Testis (tissue), 3 donors: ENCODE measurements around the gene RSPH1. TPM values are rescaled to one million over a fixed set of nuclear protein-coding genes. Genes with fewer than 3 reads are reported as not detected.

Experiments used
- DNase-seq: peaks from one replicate; pipeline ENCODE4 v3.0.0-alpha.2; 2019
- H3K27ac ChIP-seq, 2 donors: fragments of 200-600 bp; sonication (generic); one replicate each; pipeline ENCODE4 v1.5.1; 2019
- H3K27me3 ChIP-seq: fragments of 200-600 bp; sonication (generic); one replicate; pipeline ENCODE4 v1.5.1; 2019
- H3K36me3 ChIP-seq: fragments of 200-600 bp; sonication (generic); one replicate; pipeline ENCODE4 v1.5.1; 2017; ENCODE audit warnings: low read depth; ENCODE audit errors: missing control alignments
- H3K4me1 ChIP-seq: fragments of 200-600 bp; sonication (generic); one replicate; pipeline ENCODE4 v1.5.1; 2019
- H3K4me3 ChIP-seq, 2 donors: fragments of 200-600 bp; sonication (generic); one replicate each; pipeline ENCODE4 v1.5.1; 2017 to 2019
- H3K9me3 ChIP-seq: fragments of 200-600 bp; sonication (generic); one replicate; pipeline ENCODE4 v1.5.1; 2017
- POLR2A ChIP-seq: fragments of 450-650 bp; IDR thresholded peaks from one replicate; pipeline ENCODE4 v1.6.1; 2017; ENCODE audit warnings: antibody characterized with exemption, mild to moderate bottlenecking, moderate library complexity
- WGBS, 2 donors: methylation state at CpG; one replicate each; pipeline ENCODE4 v1.1.5; 2018; 5-methylcytosine and 5-hydroxymethylcytosine counted together
- intact Hi-C: fragments of 100-400 bp; cut with DNase I; formaldehyde crosslinking; loops from one replicate; pipeline ENCODE4 v1.15.1; 2023; ENCODE audit warnings: low total_unique reads
- polyA plus RNA-seq: library from polyadenylated mRNA; stranded (reverse); fragments of 350-450 nt; fragmentation: Illumina TruSeq; extraction: RNeasy Lipid Tissue Mini Kit (QIAGEN cat#74804); gene quantifications from one replicate; pipeline ENCODE4 v1.2.3, GENCODE V29; 2014; ENCODE audit warnings: low read depth, low replicate concordance; ENCODE audit not compliant: insufficient read depth
- total RNA-seq, 2 donors: library from RNA; depleted of rRNA; stranded (reverse); fragments of >200 nt; gene quantifications; one replicate each; pipeline ENCODE4 v1.2.3, GENCODE V29; 2016
- TF ChIP-seq, protein P1 (sequence below), 3 experiments: fragments of 450-650 bp in 2 of 3; fragments of 200-600 bp in 1 of 3; sonication (generic) in 1 of 3; IDR thresholded peaks; one replicate each; pipeline ENCODE4 v1.5.1; 2016 to 2019; ENCODE audit warnings: antibody characterized with exemption in 3 of 3, mild to moderate bottlenecking in 2 of 3, moderate library complexity in 1 of 3

Gene RSPH1
- total and polyA plus RNA-seq, 3 donors from 2014 or later = 10.4 to 59.6 (median 20.8) TPM

DNA sequence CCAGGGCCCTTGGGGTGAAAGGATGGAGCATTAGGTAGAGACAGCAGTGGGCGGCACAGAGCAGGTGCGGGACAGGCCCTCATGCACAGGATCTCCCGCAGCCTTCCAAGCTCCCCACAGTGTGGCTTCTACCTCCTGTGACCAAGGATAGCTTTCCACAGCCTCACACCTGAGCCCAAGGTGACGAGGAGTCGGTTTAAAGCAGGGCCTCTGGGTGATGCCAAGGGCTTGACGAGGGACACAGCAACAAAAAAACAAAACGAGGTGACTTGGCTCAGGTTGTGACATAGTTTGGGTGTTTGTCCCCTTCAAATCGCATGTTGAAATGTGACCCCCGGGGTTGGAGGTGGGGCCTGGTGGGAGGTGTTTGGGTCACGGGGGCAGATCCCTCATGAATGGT is 15.3 kb downstream of the RSPH1 start:
- TF ChIP-seq, protein P1, sequence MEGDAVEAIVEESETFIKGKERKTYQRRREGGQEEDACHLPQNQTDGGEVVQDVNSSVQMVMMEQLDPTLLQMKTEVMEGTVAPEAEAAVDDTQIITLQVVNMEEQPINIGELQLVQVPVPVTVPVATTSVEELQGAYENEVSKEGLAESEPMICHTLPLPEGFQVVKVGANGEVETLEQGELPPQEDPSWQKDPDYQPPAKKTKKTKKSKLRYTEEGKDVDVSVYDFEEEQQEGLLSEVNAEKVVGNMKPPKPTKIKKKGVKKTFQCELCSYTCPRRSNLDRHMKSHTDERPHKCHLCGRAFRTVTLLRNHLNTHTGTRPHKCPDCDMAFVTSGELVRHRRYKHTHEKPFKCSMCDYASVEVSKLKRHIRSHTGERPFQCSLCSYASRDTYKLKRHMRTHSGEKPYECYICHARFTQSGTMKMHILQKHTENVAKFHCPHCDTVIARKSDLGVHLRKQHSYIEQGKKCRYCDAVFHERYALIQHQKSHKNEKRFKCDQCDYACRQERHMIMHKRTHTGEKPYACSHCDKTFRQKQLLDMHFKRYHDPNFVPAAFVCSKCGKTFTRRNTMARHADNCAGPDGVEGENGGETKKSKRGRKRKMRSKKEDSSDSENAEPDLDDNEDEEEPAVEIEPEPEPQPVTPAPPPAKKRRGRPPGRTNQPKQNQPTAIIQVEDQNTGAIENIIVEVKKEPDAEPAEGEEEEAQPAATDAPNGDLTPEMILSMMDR (IDR thresholded peaks at IDR 0.05) = no peak
- no peak for TF ChIP-seq POLR2A
- no peaks in the 10 kb centered on the region for H3K36me3 ChIP-seq
- H3K27ac ChIP-seq = no peak overlapping the region
- intact Hi-C loops = no loop called here
- no peaks in the 10 kb centered on the region for H3K27me3 ChIP-seq
- H3K9me3 ChIP-seq = no peaks in the 10 kb centered on the region
- no peak overlapping the region for H3K4me3 ChIP-seq
- 92 to 93% methylated on average over 10 of the region's 10 CpGs for WGBS, 2 donors
- DNase-seq = no peak
- H3K4me1 ChIP-seq = no peaks in the 10 kb centered on the region

DNA sequence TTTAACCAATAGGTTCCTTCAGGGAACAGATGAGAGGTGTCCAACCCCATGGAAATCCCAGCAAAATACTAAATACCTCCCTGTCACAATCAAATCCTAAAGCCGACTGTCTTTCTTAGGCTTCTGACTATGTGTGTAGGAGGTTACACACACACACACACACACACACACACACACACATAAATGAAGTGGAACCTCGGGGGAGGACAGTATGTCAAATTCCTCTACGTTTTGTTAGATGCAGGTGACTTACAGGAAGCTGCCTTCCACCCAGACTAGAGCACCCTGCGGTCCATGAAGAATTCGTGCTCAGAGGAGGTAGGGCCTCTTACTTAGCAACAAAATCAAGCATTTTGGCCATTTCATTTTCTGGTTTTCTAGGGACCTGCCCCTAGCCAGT is 16.4 kb downstream of the RSPH1 start:
- Histone ChIP-seq H3K27ac (no peak overlapping the region), H3K9me3 (no peaks in the 10 kb centered on the region), H3K27me3 (no peaks in the 10 kb centered on the region), H3K36me3 (no peaks in the 10 kb centered on the region), H3K4me3 (no peak overlapping the region), H3K4me1 (no peaks in the 10 kb centered on the region)
- WGBS, 2 donors = 74 to 77% methylated on average over 5 of the region's 5 CpGs
- no peak for DNase-seq
- intact Hi-C loops = no loop called here
- TF ChIP-seq POLR2A = no peak
- TF ChIP-seq, protein P1 (IDR thresholded peaks at IDR 0.05) = no peak

DNA sequence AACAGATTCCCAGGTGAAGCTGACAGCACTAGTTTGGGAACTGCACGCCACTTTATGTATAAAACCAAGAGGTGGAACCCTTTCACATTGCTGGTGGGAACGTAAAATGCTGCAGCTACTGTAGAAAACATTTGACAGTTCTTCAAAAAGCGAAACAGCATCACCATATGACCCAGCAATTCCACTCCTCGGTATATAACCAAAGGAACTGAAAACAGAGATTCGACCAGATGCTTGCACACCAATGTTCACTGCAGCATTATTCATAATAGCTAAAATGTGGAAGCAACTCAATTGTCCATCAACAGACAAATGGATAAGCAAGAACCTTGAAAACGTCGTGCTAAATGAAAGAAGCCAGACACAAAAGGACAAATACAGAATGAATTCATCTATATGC is 17.5 kb downstream of the RSPH1 start:
- intact Hi-C loops = no loop called here
- Histone ChIP-seq H3K9me3 (no peaks in the 10 kb centered on the region), H3K27me3 (no peaks in the 10 kb centered on the region), H3K4me3 (no peak overlapping the region), H3K27ac (no peak overlapping the region), H3K36me3 (no peaks in the 10 kb centered on the region), H3K4me1 (no peaks in the 10 kb centered on the region)
- 80% methylated on average over 7 of the region's 7 CpGs for WGBS, 2 donors
- TF ChIP-seq, protein P1 (IDR thresholded peaks at IDR 0.05) = no peak
- TF ChIP-seq POLR2A = no peak
- DNase-seq = no peak

DNA sequence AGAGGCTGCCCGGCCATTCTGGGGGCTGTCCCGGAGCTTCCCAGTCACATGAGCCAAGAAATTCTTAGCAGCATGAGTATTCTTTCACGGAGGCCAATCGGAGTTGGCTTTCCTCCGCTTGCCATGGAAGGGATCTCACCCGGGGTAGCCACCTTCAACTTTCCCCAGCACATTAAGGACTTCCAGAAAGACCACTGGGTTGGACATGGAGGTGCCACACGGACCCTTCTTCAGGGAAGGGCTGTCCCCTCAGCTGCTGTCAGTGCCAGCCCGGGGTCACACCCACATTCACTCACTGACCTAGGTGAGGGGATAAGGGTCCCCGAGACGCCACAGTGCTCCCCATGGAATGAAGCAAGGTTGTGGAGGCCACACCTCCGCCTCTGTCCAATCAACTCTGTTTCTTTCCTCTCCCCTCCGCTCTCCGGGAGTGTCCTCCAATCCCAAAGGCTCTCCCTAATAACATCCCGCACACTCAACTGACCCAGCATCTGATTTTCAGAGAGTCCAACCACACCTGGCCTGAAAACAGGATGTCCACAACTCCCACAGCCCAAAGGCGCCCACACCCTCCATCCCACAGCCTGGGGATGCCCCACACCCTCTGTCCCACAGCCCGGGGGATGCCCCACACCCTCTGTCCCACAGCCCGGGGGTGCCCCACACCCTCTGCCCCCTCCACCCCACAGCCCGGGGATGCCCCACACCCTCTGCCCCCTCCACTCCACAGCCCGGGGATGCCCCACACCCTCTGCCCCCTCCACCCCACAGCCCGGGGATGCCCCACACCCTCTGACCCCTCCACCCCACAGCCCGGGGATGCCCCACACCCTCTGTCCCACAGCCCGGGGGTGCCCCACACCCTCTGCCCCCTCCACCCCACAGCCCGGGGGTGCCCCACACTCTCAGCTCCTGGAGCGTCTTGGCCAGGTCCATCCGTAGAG is 19.4 kb downstream of the RSPH1 start:
- Histone ChIP-seq H3K36me3 (no peaks in the 10 kb centered on the region), H3K27ac (no peak overlapping the region), H3K27me3 (no peaks in the 10 kb centered on the region), H3K4me1 (no peaks in the 10 kb centered on the region), H3K9me3 (no peaks in the 10 kb centered on the region), H3K4me3 (no peak overlapping the region)
- TF ChIP-seq, protein P1 (IDR thresholded peaks at IDR 0.05) = no peak
- no peak for TF ChIP-seq POLR2A
- WGBS, 2 donors = 89 to 94% methylated on average over 19 to 22 of the region's 25 CpGs
- intact Hi-C loops = no loop called here
- no peak for DNase-seq
